ENCODE results near the gene ZNF460. TPM values are rescaled to one million over a fixed set of nuclear protein-coding genes. Genes with fewer than 3 reads are reported as not detected.

Gene ZNF460
- total RNA-seq, 1 experiment from 2014 or later, result 22.6 TPM

- DNase-seq (ENCODE audit: low read depth), result peak; percentile 93
Observed at GRCh38 chr19:57279418-57280164, 694 bp upstream of the ZNF460 start.

- DNase-seq (ENCODE audit: low read depth), result no peak
Observed at GRCh38 chr19:57280962-57281400, 696 bp downstream of the ZNF460 start.

GRCh38 chr19:57282011-57282643, 1.8 kb downstream of the ZNF460 start:
- no peak for DNase-seq (ENCODE audit: low read depth)

GRCh38 chr19:57288373-57288772, 8.1 kb downstream of the ZNF460 start:
- DNase-seq (ENCODE audit: low read depth), result no peak

GRCh38 chr19:57290970-57291369, 10.7 kb downstream of the ZNF460 start:
- no peak for DNase-seq (ENCODE audit: low read depth)

- no peak for DNase-seq (ENCODE audit: low read depth)
Observed at GRCh38 chr19:57292547-57292946, 12.3 kb downstream of the ZNF460 start.

GRCh38 chr19:57293719-57294118, 13.4 kb downstream of the ZNF460 start:
- DNase-seq (ENCODE audit: low read depth), result no peak

- peak; percentile 73 for DNase-seq (ENCODE audit: low read depth)
Observed at GRCh38 chr19:57302020-57302465, 21.8 kb downstream of the ZNF460 start.

- DNase-seq (ENCODE audit: low read depth), result no peak
Observed at GRCh38 chr19:57302727-57303401, 22.6 kb downstream of the ZNF460 start.

- no peak for DNase-seq (ENCODE audit: low read depth)
Observed at GRCh38 chr19:57305056-57305455, 24.8 kb downstream of the ZNF460 start.

GRCh38 chr19:57308514-57308913, 28.2 kb downstream of the ZNF460 start:
- DNase-seq (ENCODE audit: low read depth), result no peak

- no peak for DNase-seq (ENCODE audit: low read depth)
Observed at GRCh38 chr19:57310792-57311191, 30.5 kb downstream of the ZNF460 start.

- DNase-seq (ENCODE audit: low read depth), result no peak
Observed at GRCh38 chr19:57314146-57314545, 33.9 kb downstream of the ZNF460 start.

GRCh38 chr19:57317503-57317902, 37.2 kb downstream of the ZNF460 start:
- no peak for DNase-seq (ENCODE audit: low read depth)

- no peak for DNase-seq (ENCODE audit: low read depth)
Observed at GRCh38 chr19:57319869-57320179, 39.5 kb downstream of the ZNF460 start.

- DNase-seq (ENCODE audit: low read depth), result peak; percentile 96
Observed at GRCh38 chr19:57320180-57321084, 40.1 kb downstream of the ZNF460 start, which contains the start of gene ZNF543. ZNF543 (plus strand) TSS chr19:57320472; CDS start chr19:57320854, 382 bp downstream.

- no peak for DNase-seq (ENCODE audit: low read depth)
Observed at GRCh38 chr19:57321116-57321515, 40.8 kb downstream of the ZNF460 start.

- DNase-seq (ENCODE audit: low read depth), result no peak
Observed at GRCh38 chr19:57321751-57322150, 41.5 kb downstream of the ZNF460 start.

GRCh38 chr19:57324992-57325391, 44.7 kb downstream of the ZNF460 start:
- DNase-seq (ENCODE audit: low read depth), result no peak

- no peak for DNase-seq (ENCODE audit: low read depth)
Observed at GRCh38 chr19:57327993-57328392, 47.7 kb downstream of the ZNF460 start.

GRCh38 chr19:57334191-57334590, 53.9 kb downstream of the ZNF460 start:
- no peak for DNase-seq (ENCODE audit: low read depth)
